ENCODE measurements around the gene TREM1.

GRCh38 chr6:41294214-41294872 lies 7.9 kb upstream of the TREM1 start:
- TF ChIP-seq TEAD4 (IDR thresholded peaks at IDR 0.05) (no peak), MAX (IDR thresholded peaks at IDR 0.05) (no peak), TAF1 (IDR thresholded peaks at IDR 0.05; ENCODE audit: low read depth) (no peak), ZBTB7A (IDR thresholded peaks at IDR 0.05; ENCODE audit: low read depth) (no peak), RAD21 (IDR thresholded peaks at IDR 0.05; ENCODE audit: low read depth) (no peak), FOXM1 (IDR thresholded peaks at IDR 0.05; ENCODE audit: borderline replicate concordance, low read depth) (no peak)
- TF ChIP-seq, protein P1, sequence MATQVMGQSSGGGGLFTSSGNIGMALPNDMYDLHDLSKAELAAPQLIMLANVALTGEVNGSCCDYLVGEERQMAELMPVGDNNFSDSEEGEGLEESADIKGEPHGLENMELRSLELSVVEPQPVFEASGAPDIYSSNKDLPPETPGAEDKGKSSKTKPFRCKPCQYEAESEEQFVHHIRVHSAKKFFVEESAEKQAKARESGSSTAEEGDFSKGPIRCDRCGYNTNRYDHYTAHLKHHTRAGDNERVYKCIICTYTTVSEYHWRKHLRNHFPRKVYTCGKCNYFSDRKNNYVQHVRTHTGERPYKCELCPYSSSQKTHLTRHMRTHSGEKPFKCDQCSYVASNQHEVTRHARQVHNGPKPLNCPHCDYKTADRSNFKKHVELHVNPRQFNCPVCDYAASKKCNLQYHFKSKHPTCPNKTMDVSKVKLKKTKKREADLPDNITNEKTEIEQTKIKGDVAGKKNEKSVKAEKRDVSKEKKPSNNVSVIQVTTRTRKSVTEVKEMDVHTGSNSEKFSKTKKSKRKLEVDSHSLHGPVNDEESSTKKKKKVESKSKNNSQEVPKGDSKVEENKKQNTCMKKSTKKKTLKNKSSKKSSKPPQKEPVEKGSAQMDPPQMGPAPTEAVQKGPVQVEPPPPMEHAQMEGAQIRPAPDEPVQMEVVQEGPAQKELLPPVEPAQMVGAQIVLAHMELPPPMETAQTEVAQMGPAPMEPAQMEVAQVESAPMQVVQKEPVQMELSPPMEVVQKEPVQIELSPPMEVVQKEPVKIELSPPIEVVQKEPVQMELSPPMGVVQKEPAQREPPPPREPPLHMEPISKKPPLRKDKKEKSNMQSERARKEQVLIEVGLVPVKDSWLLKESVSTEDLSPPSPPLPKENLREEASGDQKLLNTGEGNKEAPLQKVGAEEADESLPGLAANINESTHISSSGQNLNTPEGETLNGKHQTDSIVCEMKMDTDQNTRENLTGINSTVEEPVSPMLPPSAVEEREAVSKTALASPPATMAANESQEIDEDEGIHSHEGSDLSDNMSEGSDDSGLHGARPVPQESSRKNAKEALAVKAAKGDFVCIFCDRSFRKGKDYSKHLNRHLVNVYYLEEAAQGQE (IDR thresholded peaks at IDR 0.05; ENCODE audit: low read depth) = peak; percentile 36; the same call in 1 of the 2 replicates
